ENCODE results near the gene AOPEP. TPM values are rescaled to one million over a fixed set of nuclear protein-coding genes. Genes with fewer than 3 reads are reported as not detected.

AOPEP gene
- total and polyA plus RNA-seq, 2 donors (not counting 3 experiments of a cell fraction or from before 2014, with no cell fraction given): 20.2 to 41.6 TPM

DNA sequence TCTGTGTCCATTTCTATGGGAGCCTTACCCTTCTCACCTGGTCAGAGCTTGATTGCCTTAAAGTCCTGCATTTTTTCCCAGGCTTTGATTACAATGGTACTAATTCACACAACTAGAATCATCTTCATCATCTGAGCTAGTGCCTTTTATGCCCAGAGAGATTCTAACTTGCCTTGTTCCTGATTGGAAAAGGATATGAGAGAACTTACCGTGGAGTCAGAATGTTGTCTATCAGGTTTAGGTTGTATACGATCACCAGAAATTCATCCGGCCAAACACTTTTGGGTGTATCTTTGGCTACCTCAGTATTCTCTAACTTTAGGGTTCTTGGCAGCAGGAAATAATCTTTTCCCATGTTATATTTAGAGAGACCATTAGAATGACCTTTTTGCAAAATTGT is 71.7 kb downstream of the AOPEP start:
- no peak for FAIRE-seq
- dilution Hi-C loops (cut with MboI; ENCODE audit: extremely low pct_ligation_motif_present, low sequenced_read_pairs): no loop called here
- no peak overlapping the region for H3K9ac ChIP-seq (replicated peaks; ENCODE audit: extremely low read depth, insufficient read depth, low read length)

More for the DNA sequence above, 71.7 kb downstream of the AOPEP start:
- intact Hi-C loops (cut with micrococcal nuclease): no loop called here
- no peak for DNase-seq (ENCODE audit: low read depth, low spot score)
- CTCF ChIA-PET: no interaction called here
- H4K20me1 ChIP-seq (replicated peaks; ENCODE audit: control insufficient read depth, extremely low read depth, insufficient read depth, low read length): no peaks in the 10 kb centered on the region
- H3K27ac ChIP-seq (ENCODE audit: insufficient read depth, low read depth, low read length): no peak overlapping the region
- peaks cover 0 to 2% of the 10 kb centered on the region in 2 experiments for H3K36me3 ChIP-seq (ENCODE audit: control insufficient read depth in 2 of 2, extremely low read depth in 1 of 2, insufficient read depth in 2 of 2, low read length in 2 of 2)
- H3K9me1 ChIP-seq (replicated peaks; ENCODE audit: control insufficient read depth, extremely low read depth, insufficient read depth, low read length): no peaks in the 10 kb centered on the region
- peaks cover 16% of the 10 kb centered on the region for H3K4me1 ChIP-seq (ENCODE audit: control insufficient read depth, extremely low read depth, insufficient read depth, low read length)
- POLR2A ChIA-PET: no interaction called here
- H3K4me3 ChIP-seq (replicated peaks in 1 of 3; ENCODE audit: insufficient read depth in 1 of 3, low read depth in 1 of 3, low read length in 3 of 3): no peak overlapping the region
- TF ChIP-seq JUN (IDR thresholded peaks at IDR 0.05; ENCODE audit: borderline replicate concordance, insufficient read depth, insufficient read length, low read depth): no peak
- TF ChIP-seq FOS (IDR thresholded peaks at IDR 0.05; ENCODE audit: borderline replicate concordance, insufficient read depth, low read length): no peak
- no peak for TF ChIP-seq MYC (IDR thresholded peaks at IDR 0.05; ENCODE audit: low read depth, low read length)
- TF ChIP-seq POLR2A (IDR thresholded peaks at IDR 0.05; ENCODE audit: low read depth, low read length): no peak
- TF ChIP-seq POLR2AphosphoS5 (IDR thresholded peaks at IDR 0.05; ENCODE audit: insufficient read depth, low read depth, low read length): no peak
- no peak for TF ChIP-seq EZH2 (IDR thresholded peaks at IDR 0.05; ENCODE audit: borderline replicate concordance, low read depth, low read length, severe bottlenecking)
- TF ChIP-seq, protein P1, sequence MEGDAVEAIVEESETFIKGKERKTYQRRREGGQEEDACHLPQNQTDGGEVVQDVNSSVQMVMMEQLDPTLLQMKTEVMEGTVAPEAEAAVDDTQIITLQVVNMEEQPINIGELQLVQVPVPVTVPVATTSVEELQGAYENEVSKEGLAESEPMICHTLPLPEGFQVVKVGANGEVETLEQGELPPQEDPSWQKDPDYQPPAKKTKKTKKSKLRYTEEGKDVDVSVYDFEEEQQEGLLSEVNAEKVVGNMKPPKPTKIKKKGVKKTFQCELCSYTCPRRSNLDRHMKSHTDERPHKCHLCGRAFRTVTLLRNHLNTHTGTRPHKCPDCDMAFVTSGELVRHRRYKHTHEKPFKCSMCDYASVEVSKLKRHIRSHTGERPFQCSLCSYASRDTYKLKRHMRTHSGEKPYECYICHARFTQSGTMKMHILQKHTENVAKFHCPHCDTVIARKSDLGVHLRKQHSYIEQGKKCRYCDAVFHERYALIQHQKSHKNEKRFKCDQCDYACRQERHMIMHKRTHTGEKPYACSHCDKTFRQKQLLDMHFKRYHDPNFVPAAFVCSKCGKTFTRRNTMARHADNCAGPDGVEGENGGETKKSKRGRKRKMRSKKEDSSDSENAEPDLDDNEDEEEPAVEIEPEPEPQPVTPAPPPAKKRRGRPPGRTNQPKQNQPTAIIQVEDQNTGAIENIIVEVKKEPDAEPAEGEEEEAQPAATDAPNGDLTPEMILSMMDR (IDR thresholded peaks at IDR 0.05; ENCODE audit: extremely low read depth in 1 of 2, insufficient read depth in 1 of 2, low read depth in 1 of 2, low read length in 2 of 2): no peak
- no peak for TF ChIP-seq GATA2 (IDR thresholded peaks at IDR 0.05; ENCODE audit: insufficient read depth, insufficient read length, low read depth, low read length)
- TF ChIP-seq, protein P2, sequence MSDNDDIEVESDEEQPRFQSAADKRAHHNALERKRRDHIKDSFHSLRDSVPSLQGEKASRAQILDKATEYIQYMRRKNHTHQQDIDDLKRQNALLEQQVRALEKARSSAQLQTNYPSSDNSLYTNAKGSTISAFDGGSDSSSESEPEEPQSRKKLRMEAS (IDR thresholded peaks at IDR 0.05; ENCODE audit: insufficient read depth, insufficient read length): no peak
- no peaks in the 10 kb centered on the region for H3K27me3 ChIP-seq (ENCODE audit: control insufficient read depth in 2 of 2, insufficient read depth in 2 of 2, low read length in 2 of 2)
- H3K79me2 ChIP-seq (ENCODE audit: control insufficient read depth, insufficient read depth, low read length): no peaks in the 10 kb centered on the region
- H3K9me3 ChIP-seq (replicated peaks; ENCODE audit: control insufficient read depth, insufficient read depth, low read length): no peaks in the 10 kb centered on the region
- H2AFZ ChIP-seq (ENCODE audit: low read depth, low read length): no peak overlapping the region
- BruUV-seq (replicated peaks): no TSS peak
- no peak overlapping the region for H3K4me2 ChIP-seq (ENCODE audit: insufficient read depth, low read length)

All from endothelial cell of umbilical vein (primary cell).